Measurements from ENCODE around the gene C6orf120.

Gene C6orf120

GRCh38 chr6:169701311-169701953 is 494 bp upstream of the C6orf120 start:
- 0 out of 2 replicates have a peak, but pooled peaks cover 3% of the 10 kb centered on the region for H3K36me3 ChIP-seq (ENCODE audit: insufficient read depth)
- H3K27me3 ChIP-seq (ENCODE audit: insufficient read depth, low read depth), result no peaks in the 10 kb centered on the region
- no peak overlapping the region for H3K4me3 ChIP-seq (IDR thresholded peaks at IDR 0.05; ENCODE audit: insufficient read depth, low read depth, low read length)
- no peaks in the 10 kb centered on the region for H4K20me1 ChIP-seq (ENCODE audit: insufficient read depth)
- TF ChIP-seq CTCF (conservative IDR thresholded peaks at IDR 0.05; ENCODE audit: low read depth, low read length), result no peak
- peak overlapping the region; percentile 83 for H3K4me2 ChIP-seq
- peak overlapping the region; percentile 85 for H3K27ac ChIP-seq
- H2AFZ ChIP-seq (ENCODE audit: low read depth), result peak overlapping the region; percentile 74
- H3K4me1 ChIP-seq (ENCODE audit: low read depth, poor library complexity, severe bottlenecking), result peaks cover 33% of the 10 kb centered on the region
- peak overlapping the region; percentile 75 for H3K9ac ChIP-seq
- peaks cover 34% of the 10 kb centered on the region for H3K79me2 ChIP-seq (ENCODE audit: insufficient read depth, low read depth)

DNA sequence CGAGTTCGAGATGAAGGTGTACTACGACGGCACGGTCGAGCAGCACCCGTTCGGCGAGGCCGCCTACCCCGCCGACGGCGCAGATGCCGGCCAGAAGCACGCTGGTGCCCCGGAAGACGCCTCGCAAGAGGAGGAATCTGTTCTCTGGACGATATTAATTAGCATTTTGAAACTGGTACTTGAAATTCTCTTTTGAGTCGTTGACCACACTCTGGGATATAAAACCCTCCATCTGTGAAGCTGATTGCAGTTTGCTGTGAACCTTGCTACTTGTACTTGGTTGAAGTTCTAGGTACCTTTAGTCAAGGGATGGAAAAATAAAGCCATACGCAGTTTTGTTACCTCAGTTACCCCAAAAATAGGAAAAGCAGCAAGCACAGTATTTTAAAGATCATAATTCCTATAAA is 917 bp downstream of the C6orf120 start:
- TF ChIP-seq CTCF (conservative IDR thresholded peaks at IDR 0.05; ENCODE audit: low read depth, low read length), result no peak
- Histone ChIP-seq H3K4me3 (IDR thresholded peaks at IDR 0.05; ENCODE audit: insufficient read depth, low read depth, low read length) (no peak overlapping the region), H3K79me2 (ENCODE audit: insufficient read depth, low read depth) (peaks cover 34% of the 10 kb centered on the region), H3K27ac (peak overlapping the region; percentile 85), H3K9ac (peak overlapping the region; percentile 75), H3K4me1 (ENCODE audit: low read depth, poor library complexity, severe bottlenecking) (peaks cover 33% of the 10 kb centered on the region), H3K4me2 (peak overlapping the region; percentile 94), H3K36me3 (ENCODE audit: insufficient read depth) (0 out of 2 replicates have a peak, but pooled peaks cover 3% of the 10 kb centered on the region), H4K20me1 (ENCODE audit: insufficient read depth) (no peaks in the 10 kb centered on the region), H3K27me3 (ENCODE audit: insufficient read depth, low read depth) (no peaks in the 10 kb centered on the region), H2AFZ (ENCODE audit: low read depth) (peak overlapping the region; percentile 74)

- 0 out of 2 replicates have a peak, but pooled peaks cover 3% of the 10 kb centered on the region for H3K36me3 ChIP-seq (ENCODE audit: insufficient read depth)
- H4K20me1 ChIP-seq (ENCODE audit: insufficient read depth), result no peaks in the 10 kb centered on the region
- H3K9ac ChIP-seq, result no peak overlapping the region
- H3K4me3 ChIP-seq (IDR thresholded peaks at IDR 0.05; ENCODE audit: insufficient read depth, low read depth, low read length), result no peak overlapping the region
- no peak overlapping the region for H3K4me2 ChIP-seq
- no peak overlapping the region for H2AFZ ChIP-seq (ENCODE audit: low read depth)
- H3K79me2 ChIP-seq (ENCODE audit: insufficient read depth, low read depth), result peaks cover 18% of the 10 kb centered on the region
- H3K27me3 ChIP-seq (ENCODE audit: insufficient read depth, low read depth), result no peaks in the 10 kb centered on the region
- no peak overlapping the region for H3K27ac ChIP-seq
- TF ChIP-seq CTCF (conservative IDR thresholded peaks at IDR 0.05; ENCODE audit: low read depth, low read length), result no peak
- H3K4me1 ChIP-seq (ENCODE audit: low read depth, poor library complexity, severe bottlenecking), result peaks cover 23% of the 10 kb centered on the region
These were observed 5.8 kb downstream of the C6orf120 start for GRCh38 chr6:169707772-169708171.

- Histone ChIP-seq H3K4me3 (IDR thresholded peaks at IDR 0.05; ENCODE audit: insufficient read depth, low read depth, low read length) (no peak overlapping the region), H2AFZ (ENCODE audit: low read depth) (no peak overlapping the region), H3K9ac (no peak overlapping the region), H4K20me1 (ENCODE audit: insufficient read depth) (no peaks in the 10 kb centered on the region), H3K79me2 (ENCODE audit: insufficient read depth, low read depth) (peaks cover 2% of the 10 kb centered on the region), H3K4me1 (ENCODE audit: low read depth, poor library complexity, severe bottlenecking) (peaks cover 10% of the 10 kb centered on the region), H3K36me3 (ENCODE audit: insufficient read depth) (0 out of 2 replicates have a peak, but pooled peaks cover 3% of the 10 kb centered on the region), H3K27ac (no peak overlapping the region), H3K27me3 (ENCODE audit: insufficient read depth, low read depth) (no peaks in the 10 kb centered on the region), H3K4me2 (no peak overlapping the region)
- no peak for TF ChIP-seq CTCF (conservative IDR thresholded peaks at IDR 0.05; ENCODE audit: low read depth, low read length)
These were observed 7.4 kb downstream of the C6orf120 start for GRCh38 chr6:169709293-169709692.

All from KMS-11 (cell line).